ENCODE results near the gene UBE2E2.

UBE2E2 gene

DNA sequence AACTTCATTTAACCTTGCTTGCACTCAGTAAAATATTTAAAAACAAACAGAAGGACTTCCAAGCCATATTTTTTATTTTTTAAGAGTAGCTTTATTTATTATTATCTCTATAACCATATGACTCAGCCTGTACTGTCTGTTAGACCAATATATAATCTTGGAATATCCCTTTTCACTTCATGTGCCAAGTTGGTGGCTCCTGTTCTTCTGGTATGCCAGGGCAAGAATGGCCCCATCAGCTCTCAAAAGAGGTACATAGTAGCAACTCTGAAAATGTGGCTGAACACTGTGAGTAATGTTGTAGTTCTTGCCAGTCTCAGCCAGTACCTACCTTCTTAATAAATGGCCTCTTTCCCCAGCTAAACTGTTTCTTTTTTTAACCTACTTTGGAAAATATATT is 345.6 kb downstream of the UBE2E2 start:
- ATAC-seq = peak; percentile 43; the same call in 2 of the 3 replicates
- TF ChIP-seq, protein P1, sequence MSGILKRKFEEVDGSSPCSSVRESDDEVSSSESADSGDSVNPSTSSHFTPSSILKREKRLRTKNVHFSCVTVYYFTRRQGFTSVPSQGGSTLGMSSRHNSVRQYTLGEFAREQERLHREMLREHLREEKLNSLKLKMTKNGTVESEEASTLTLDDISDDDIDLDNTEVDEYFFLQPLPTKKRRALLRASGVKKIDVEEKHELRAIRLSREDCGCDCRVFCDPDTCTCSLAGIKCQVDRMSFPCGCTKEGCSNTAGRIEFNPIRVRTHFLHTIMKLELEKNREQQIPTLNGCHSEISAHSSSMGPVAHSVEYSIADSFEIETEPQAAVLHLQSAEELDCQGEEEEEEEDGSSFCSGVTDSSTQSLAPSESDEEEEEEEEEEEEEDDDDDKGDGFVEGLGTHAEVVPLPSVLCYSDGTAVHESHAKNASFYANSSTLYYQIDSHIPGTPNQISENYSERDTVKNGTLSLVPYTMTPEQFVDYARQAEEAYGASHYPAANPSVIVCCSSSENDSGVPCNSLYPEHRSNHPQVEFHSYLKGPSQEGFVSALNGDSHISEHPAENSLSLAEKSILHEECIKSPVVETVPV (CRISPR knock-in tag; IDR thresholded peaks at IDR 0.05) = no peak
- TF ChIP-seq RARB (CRISPR knock-in tag; IDR thresholded peaks at IDR 0.05) (no peak), ZNF565 (CRISPR knock-in tag; conservative IDR thresholded peaks at IDR 0.05; ENCODE audit: low read depth) (no peak)

DNA sequence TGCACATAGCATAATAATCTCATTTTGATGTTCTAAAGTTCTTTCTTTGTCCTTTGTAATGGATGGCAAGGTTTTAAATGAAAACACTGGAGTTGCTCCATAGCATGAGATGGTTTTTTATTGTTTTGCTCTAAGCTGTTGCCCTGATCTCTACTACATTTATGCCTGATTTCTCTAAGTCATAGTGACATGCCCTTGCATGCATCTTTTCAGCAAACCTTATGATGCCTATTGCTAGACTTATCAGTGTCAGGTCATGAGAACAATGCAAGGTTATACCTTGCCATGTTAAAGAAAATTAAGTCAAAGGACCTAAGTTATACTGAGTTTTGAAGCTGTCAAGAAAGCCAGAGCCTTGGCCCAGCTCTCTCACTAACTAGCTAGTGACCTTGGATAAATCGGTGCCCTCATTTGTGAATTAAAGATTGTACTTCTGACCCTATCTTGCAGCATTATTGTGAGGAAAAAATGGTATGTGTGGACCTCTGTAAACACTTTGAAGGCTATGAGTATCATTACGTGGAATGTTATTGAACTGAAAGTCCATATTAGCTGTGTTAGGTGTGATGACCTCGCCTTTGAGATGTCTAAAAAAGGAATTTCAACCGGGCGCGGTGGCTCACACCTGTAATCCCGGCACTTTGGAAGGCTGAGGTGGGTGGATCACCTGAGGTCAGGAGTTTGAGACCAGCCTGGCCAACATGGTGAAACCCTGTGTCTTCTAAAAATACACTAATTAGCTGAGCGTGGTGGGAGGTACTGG is 346.2 kb downstream of the UBE2E2 start:
- ATAC-seq = no peak

DNA sequence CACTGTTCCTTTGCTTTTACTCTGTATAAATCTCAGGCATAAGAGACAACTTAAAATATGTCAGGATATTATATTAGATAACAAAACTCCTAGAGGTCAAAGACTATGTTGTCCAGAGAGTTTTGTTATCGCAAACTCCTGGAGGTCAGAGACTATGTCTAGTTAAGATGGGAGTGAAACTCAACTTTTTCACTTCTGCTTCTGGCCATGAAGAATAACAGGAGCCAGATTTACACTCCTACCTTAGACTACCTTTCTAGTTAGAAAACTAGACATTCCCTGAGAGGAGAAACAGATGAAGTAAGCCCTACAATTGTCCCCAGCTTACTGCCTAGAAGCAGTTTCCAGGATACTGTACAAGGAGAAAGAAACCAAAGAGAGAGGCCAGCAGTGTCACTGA is 347.3 kb downstream of the UBE2E2 start:
- no peak for TF ChIP-seq TCF4 (CRISPR knock-in tag; IDR thresholded peaks at IDR 0.05; ENCODE audit: borderline replicate concordance)
- TF ChIP-seq, protein P1 (CRISPR knock-in tag; IDR thresholded peaks at IDR 0.05) = no peak
- TF ChIP-seq, protein P2, sequence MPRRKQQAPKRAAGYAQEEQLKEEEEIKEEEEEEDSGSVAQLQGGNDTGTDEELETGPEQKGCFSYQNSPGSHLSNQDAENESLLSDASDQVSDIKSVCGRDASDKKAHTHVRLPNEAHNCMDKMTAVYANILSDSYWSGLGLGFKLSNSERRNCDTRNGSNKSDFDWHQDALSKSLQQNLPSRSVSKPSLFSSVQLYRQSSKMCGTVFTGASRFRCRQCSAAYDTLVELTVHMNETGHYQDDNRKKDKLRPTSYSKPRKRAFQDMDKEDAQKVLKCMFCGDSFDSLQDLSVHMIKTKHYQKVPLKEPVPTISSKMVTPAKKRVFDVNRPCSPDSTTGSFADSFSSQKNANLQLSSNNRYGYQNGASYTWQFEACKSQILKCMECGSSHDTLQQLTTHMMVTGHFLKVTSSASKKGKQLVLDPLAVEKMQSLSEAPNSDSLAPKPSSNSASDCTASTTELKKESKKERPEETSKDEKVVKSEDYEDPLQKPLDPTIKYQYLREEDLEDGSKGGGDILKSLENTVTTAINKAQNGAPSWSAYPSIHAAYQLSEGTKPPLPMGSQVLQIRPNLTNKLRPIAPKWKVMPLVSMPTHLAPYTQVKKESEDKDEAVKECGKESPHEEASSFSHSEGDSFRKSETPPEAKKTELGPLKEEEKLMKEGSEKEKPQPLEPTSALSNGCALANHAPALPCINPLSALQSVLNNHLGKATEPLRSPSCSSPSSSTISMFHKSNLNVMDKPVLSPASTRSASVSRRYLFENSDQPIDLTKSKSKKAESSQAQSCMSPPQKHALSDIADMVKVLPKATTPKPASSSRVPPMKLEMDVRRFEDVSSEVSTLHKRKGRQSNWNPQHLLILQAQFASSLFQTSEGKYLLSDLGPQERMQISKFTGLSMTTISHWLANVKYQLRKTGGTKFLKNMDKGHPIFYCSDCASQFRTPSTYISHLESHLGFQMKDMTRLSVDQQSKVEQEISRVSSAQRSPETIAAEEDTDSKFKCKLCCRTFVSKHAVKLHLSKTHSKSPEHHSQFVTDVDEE (CRISPR knock-in tag; IDR thresholded peaks at IDR 0.05) = no peak
- TF ChIP-seq ZC3H10 (CRISPR knock-in tag; IDR thresholded peaks at IDR 0.05) = no peak
- no peak for TF ChIP-seq ZNF70 (CRISPR knock-in tag; IDR thresholded peaks at IDR 0.05)
- TF ChIP-seq BACH2 (CRISPR knock-in tag; IDR thresholded peaks at IDR 0.05; ENCODE audit: borderline replicate concordance) = no peak
- TF ChIP-seq, protein P3, sequence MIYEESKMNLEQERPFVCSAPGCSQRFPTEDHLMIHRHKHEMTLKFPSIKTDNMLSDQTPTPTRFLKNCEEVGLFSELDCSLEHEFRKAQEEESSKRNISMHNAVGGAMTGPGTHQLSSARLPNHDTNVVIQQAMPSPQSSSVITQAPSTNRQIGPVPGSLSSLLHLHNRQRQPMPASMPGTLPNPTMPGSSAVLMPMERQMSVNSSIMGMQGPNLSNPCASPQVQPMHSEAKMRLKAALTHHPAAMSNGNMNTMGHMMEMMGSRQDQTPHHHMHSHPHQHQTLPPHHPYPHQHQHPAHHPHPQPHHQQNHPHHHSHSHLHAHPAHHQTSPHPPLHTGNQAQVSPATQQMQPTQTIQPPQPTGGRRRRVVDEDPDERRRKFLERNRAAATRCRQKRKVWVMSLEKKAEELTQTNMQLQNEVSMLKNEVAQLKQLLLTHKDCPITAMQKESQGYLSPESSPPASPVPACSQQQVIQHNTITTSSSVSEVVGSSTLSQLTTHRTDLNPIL (CRISPR knock-in tag; IDR thresholded peaks at IDR 0.05; ENCODE audit: low read depth) = no peak
- no peak for TF ChIP-seq ISL1 (CRISPR knock-in tag; IDR thresholded peaks at IDR 0.05)
- ATAC-seq = no peak

More for the DNA sequence above, 346.2 kb downstream of the UBE2E2 start:
- TF ChIP-seq ESRRG (CRISPR knock-in tag; IDR thresholded peaks at IDR 0.05) = no peak
- TF ChIP-seq, protein P4, sequence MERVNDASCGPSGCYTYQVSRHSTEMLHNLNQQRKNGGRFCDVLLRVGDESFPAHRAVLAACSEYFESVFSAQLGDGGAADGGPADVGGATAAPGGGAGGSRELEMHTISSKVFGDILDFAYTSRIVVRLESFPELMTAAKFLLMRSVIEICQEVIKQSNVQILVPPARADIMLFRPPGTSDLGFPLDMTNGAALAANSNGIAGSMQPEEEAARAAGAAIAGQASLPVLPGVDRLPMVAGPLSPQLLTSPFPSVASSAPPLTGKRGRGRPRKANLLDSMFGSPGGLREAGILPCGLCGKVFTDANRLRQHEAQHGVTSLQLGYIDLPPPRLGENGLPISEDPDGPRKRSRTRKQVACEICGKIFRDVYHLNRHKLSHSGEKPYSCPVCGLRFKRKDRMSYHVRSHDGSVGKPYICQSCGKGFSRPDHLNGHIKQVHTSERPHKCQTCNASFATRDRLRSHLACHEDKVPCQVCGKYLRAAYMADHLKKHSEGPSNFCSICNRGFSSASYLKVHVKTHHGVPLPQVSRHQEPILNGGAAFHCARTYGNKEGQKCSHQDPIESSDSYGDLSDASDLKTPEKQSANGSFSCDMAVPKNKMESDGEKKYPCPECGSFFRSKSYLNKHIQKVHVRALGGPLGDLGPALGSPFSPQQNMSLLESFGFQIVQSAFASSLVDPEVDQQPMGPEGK (CRISPR knock-in tag; IDR thresholded peaks at IDR 0.05; ENCODE audit: borderline replicate concordance) = no peak
- TF ChIP-seq SNAI2 (CRISPR knock-in tag; IDR thresholded peaks at IDR 0.05) = no peak
- TF ChIP-seq ZC3H10 (CRISPR knock-in tag; IDR thresholded peaks at IDR 0.05) = no peak

DNA sequence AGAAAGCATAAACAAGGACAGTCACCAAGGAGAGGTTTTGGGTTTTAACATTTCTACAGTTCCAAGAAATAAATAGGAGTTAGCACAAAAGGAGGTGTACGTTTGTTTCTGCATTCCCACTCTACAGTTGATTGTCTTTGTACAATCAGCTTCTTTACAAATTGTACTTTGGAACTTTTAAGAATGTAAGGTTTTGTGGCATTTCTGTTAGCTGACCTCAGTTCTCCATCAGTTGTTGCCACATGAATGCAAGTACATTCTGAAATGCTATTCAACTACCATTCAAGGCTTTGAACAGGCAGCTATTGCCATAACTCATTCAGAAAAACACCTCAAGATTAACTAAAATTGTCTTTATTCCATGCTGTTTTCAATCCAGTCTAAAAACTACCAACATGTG is 349.4 kb downstream of the UBE2E2 start:
- no peak for TF ChIP-seq TOX (CRISPR knock-in tag; IDR thresholded peaks at IDR 0.05; ENCODE audit: borderline replicate concordance)
- ATAC-seq = no peak

DNA sequence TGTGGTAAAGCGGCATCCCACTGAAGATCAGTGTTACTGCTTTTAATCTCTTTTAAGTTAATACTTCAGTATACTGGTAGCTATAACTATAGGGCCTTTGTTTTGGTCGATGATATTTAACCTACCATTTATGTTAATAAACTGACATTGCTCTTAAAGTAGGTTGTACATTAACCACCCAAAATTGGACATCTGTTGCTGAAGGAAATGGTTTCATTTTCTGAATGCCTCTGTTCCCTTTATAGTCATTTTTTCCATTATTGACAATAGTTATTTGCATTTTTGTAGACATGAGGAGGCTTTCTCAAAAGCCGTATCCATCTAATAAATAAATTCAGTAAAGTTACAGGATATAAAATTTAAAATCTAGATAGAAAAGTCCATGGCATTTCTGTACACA is 350.2 kb downstream of the UBE2E2 start:
- ATAC-seq = no peak
- TF ChIP-seq, protein P4 (CRISPR knock-in tag; IDR thresholded peaks at IDR 0.05; ENCODE audit: borderline replicate concordance) = no peak
- TF ChIP-seq TOX (CRISPR knock-in tag; IDR thresholded peaks at IDR 0.05; ENCODE audit: borderline replicate concordance) (no peak), ZC3H10 (CRISPR knock-in tag; IDR thresholded peaks at IDR 0.05) (no peak), CSDC2 (CRISPR knock-in tag; IDR thresholded peaks at IDR 0.05) (no peak), OSR1 (CRISPR knock-in tag; IDR thresholded peaks at IDR 0.05) (no peak), TCF4 (CRISPR knock-in tag; IDR thresholded peaks at IDR 0.05; ENCODE audit: borderline replicate concordance) (no peak), PPARA (CRISPR knock-in tag; IDR thresholded peaks at IDR 0.05; ENCODE audit: borderline replicate concordance) (no peak), ESRRG (CRISPR knock-in tag; IDR thresholded peaks at IDR 0.05) (no peak), ARNTL (CRISPR knock-in tag; IDR thresholded peaks at IDR 0.05; ENCODE audit: borderline replicate concordance, low read depth) (no peak), BACH2 (CRISPR knock-in tag; IDR thresholded peaks at IDR 0.05; ENCODE audit: borderline replicate concordance) (no peak)
- TF ChIP-seq, protein P3 (CRISPR knock-in tag; IDR thresholded peaks at IDR 0.05; ENCODE audit: low read depth) = no peak
- TF ChIP-seq, protein P1 (CRISPR knock-in tag; IDR thresholded peaks at IDR 0.05) = no peak
